SK-N-DZ (cell line): ENCODE measurements around the gene TRMT6.

Source experiments
- DNase-seq: peaks from one replicate; pipeline ENCODE4 v3.0.0-alpha.2; 2015; ENCODE audit warnings: low spot score

Gene TRMT6

DNA sequence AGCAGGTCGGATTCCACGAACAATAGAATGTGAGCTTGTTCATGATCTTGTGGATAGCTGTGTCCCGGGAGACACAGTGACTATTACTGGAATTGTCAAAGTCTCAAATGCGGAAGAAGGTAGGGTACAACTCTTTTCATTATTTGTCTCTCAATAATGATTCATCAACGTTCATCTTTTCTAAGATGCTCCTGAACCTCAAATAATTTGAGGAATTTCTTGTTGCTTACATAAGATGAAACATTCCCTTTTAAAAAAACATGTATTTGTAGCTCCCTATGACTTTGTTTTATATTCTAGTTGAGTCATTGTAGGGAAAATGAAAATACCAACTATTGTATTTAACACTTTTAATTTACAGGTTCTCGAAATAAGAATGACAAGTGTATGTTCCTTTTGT is 17.1 kb upstream of the TRMT6 start:
- no peak for DNase-seq

DNA sequence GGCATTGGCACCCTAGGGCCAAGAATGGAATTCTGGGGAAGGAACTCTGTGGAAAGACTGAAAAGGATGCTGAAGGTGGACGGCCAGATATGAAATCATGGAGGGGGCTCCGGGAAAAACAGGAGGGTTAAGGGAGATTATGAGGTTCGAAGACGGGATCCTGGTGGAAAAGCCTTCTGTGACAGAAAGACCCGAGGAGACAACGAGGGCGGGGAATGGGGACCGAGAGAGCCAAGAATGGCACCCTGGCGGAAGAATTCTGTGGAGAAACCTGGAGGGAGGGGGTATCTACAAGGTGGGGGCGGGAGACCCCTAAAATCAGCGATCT is 426 bp downstream of the TRMT6 start:
- DNase-seq: no peak

DNA sequence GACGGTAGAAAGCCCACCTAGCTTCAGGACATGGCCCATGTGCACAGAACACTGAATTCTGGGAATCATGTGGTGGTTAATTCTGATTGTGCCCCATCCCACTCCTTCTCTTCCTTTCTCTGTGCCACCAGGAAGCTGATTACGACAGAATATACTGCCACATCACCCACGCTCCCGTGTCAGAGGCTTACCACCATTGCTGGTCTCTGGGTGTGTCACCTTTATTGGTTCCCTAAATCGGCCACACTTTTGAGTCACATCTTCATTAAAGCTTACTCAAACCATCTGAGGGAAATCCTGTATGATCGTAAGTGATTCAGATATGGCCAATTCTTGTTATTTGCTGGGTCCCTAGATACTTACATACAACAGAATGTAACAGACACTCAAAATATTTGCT is 3.1 kb downstream of the TRMT6 start:
- DNase-seq: no peak

DNA sequence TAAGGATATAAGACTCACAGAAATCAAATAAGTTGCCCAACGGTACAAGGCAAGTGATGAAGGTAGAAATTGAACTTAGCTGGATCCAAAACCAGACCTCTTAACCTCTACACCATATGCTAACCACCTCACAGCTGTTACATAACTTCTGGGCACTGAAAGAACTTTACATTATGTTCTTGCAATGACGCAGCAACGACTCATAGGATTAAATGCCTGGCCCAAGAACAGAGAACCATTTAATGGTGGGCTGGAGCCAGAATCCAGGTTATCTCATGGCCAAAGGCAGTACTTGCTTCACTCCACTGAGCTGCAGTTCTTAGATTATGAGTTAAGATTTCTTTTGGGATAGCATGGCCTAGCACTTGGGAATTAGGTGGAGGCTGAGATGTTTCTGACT is 4.4 kb downstream of the TRMT6 start:
- no peak for DNase-seq

DNA sequence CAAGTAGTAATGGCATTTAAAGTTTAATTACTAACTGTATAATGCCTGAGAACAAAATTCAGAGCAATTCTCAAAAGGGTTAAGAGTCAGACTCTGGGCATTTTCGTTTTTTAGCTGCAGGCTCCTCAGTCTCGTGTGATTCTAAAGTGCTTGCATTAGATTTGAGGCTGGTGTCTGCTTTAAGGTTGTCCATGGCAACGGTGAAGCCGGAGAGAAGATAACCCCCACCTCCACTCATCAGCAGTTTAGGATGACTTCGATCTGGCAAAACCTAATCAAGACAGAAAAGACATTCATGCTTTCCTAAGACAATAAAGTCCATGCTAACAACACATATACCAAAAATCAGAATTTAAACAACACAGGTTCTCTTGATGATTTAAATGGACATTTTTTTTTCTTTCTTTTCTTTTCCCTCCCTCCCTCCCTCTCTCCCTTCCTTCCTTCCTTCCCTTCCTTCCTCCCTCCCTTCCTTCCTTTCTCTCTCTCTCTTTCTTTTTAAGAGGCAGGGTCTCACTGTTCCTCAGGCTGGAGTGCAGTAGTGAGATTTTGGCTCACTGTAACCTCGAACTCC is 11.8 kb downstream of the TRMT6 start:
- DNase-seq: no peak

DNA sequence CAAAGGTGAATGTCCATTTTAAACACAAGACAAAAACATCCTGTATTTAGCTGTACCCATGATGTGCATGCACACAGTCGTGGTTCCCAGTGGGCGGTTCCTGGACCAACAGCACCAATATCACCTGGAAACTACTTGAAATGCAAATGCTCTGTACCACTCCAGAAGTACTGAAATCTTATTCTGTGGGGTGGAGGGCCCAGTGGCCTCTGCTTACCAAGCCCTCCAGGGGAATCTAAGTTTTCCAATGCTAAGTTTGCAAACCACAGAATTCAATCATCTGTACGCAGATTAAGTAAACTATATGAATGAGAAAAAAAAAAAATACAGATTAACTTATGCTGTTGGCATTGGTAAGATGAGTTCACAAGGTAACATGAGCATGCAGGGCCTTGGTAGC is 14.1 kb downstream of the TRMT6 start:
- no peak for DNase-seq

DNA sequence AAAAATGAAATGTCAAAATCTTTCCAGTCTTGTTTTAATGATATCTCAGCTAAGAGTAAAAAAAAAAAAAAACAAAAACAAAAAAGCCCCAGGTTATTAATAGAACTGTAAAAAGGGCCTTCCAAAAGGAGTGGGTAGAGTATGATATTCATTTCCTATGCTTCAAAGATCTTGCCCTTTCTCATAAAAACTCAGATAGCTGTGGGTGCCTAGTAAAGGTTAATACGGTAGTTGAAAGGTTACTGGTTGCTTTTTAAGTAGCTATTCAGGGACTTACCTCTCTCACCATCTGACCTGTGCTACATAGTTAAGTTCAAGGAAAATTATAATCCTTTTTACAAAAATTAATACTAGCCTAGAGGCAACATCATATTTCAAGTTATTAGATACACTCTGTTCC is 14.9 kb downstream of the TRMT6 start:
- DNase-seq: no peak

DNA sequence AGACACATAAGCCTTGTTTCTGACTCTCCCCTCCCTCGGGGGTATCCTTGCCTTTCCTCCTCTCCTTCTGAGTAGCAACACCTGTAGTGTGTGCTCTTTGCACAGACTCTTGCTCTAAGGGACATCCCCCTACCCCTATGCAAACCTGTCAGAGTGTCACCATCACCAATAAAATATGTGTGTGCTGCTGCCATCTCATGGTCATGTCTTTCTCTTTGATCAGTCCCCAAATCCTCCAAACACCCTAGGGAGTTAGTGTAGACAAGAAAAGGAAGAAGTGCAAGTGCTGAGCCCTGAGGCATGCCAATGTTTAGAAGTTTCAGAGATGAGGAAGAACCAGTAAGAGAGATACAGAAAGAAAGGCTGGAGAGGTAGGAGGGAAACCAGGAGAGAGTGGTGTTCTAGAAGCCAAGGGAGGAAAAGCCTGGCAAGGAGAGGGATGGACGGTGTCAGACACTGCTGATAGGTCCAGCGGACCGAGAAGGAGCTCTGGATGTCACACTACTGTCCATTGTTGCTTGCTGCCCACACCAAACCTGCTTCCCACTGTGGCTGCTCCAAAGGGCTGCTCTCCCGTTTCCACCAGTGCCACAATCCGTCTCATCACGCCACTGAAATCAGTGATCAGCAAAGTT is 16.4 kb downstream of the TRMT6 start:
- DNase-seq: peak; percentile 32

DNA sequence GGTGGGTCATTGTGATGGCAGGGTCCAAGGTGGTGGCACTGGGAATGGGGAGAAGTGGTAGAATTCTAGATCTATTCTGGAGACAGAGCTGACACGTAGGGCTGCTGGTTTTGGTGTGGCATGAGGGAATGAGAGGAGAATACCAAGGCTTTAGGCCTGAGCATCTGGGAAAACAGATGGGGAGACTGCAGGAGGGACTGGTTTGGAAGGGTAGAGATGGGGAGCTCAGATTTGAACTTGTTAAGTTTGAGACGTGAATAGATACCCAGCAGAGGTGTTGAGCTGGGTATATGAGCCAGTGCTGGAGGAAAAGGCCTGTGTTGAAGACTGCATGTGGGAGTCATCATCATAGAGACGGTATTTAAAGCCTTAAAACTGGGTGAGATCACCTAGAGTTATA is 17.5 kb downstream of the TRMT6 start:
- DNase-seq: no peak

DNA sequence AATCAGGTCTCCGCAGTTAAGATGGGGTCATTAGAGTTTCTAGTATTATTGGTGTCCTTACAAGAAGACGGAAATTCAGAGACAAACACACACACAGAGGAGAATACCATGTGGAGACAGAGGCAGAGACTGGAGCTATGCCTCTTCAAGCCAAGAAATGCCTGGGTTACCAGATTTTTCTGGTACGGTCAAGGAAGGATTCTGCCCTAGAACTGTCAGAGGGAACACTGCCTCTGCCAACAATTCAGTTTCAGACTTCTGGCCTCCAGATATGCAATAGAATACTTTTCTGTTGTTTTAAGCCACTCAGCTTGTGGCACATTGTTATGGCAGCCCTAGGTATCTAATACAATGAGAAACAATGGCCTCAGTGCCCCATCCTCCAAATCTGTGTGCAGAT is 18.9 kb downstream of the TRMT6 start:
- no peak for DNase-seq

DNA sequence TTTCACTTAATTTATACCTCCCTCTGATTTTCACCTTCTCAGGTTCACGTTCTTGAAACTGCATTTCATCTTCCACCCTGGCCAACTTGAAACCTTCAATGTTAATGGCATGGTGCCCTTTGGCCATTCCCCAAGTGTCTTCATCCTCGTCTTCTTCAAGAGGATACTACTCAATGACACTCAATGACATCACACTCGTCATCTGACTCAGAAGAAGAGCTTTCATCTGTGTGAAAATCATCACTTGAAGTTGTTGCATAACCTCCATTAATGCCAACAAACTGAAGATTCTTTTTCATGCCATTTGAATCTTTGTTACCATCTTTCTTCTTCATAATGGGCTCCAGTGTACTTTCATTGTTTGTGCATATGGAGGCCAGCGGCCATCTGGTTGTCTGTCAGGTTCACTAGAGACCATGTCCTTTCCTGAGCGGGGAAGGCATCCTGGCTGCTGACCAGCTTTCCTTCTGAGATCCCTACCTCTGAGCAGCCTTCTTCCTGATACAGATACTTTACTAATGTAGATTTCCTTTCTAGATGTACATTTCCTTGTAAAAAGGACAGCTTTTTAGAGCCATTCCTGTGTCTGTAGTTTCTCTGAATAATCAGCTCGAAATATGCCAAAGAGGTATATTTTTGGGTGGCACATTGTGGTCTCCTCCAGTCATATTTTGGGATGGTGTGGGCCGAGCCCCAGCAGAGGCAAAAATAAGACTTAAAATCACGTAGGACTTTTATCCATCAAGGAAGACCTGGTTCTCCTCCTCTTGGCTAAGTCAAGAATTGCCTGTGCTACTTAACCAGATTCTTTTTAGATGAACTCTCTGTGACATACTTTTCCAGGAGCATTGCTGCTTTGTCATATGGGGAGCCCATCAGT is 21.3 kb downstream of the TRMT6 start:
- DNase-seq: no peak

DNA sequence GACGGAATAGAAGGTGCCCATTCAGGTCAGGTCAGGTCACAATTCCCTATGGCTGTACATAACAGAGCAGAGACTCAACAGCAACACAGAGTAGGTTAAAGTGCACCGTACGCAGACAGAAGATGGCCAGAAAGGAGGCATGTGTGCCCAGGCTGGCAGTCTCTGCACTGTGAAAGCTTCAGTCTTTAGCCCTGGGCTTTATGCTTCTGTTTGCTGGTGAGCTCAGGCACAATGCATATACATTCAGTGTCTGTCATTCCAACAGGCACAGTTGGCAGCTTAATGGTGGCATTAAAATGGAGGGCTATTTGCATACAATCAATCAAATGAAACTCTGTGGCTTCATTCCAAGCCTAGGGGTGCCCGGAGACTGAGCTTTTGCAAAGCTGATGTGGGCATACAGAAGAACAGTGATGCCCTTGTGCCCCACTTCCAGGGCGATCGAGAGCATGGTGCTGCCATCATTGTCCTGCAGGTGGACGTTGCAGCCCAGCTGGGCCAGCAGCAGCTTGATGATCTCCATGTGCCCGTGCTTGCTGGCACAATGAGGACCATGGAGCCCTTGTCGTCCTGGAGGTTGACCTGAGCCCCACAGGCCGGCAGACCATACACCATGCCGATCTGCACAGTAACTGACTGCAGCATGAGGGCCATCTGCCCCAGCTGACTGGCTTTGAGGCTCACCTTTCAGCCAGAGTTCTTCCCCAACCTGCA is 22.4 kb downstream of the TRMT6 start:
- no peak for DNase-seq

DNA sequence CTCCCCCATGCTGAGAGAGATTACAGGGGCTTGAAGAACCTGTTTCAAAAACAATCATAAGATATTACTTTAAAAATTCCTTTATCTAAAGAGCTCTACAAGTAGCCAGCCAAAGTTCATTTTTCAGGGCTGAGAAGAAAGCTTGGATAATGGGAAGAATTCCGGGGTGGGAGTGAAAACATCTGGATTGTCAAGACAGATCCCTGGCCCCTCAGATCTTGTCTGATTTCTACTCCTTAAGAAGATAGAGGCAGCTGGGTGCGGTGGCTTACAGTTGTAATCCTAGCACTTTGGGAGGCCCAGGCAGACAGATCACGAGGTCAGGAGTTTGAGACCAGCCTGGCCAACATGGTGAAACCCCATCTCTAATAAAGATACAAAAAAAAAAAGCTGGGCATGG is 24.8 kb downstream of the TRMT6 start:
- DNase-seq: no peak

DNA sequence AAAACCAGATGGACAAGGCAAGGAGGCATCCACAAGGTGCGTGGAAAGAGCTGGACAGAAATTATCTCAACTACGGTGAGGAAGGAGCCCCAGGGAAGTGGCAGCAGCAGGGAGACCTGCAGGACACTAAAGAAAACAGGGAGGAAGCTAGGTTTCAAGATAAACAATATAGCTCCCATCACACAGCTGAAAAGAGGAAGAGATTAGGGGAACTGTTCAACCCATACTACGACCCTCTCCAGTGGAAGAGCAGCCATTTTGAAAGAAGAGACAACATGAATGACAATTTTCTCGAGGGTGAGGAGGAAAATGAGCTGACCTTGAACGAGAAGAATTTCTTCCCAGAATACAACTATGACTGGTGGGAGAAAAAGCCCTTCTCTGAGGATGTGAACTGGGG is 26.8 kb downstream of the TRMT6 start:
- no peak for DNase-seq

DNA sequence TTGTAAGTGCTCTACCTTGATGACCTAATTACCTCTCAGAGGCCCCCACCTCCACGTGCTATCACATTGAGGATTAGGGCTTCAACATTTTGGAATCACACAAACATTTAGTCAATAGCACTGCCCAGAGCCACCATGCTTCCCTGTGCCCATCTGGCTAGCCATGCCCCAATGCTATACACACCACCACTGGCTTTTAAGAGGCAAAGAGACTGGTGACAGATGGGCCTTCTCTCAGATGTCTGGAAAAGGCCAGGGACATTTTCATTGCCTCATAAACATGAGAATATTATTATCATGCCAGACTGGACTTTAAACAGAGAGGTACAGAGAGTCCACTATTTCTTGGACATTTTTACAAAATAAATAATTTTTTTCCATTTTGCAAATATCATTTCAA is 29.8 kb downstream of the TRMT6 start:
- no peak for DNase-seq

DNA sequence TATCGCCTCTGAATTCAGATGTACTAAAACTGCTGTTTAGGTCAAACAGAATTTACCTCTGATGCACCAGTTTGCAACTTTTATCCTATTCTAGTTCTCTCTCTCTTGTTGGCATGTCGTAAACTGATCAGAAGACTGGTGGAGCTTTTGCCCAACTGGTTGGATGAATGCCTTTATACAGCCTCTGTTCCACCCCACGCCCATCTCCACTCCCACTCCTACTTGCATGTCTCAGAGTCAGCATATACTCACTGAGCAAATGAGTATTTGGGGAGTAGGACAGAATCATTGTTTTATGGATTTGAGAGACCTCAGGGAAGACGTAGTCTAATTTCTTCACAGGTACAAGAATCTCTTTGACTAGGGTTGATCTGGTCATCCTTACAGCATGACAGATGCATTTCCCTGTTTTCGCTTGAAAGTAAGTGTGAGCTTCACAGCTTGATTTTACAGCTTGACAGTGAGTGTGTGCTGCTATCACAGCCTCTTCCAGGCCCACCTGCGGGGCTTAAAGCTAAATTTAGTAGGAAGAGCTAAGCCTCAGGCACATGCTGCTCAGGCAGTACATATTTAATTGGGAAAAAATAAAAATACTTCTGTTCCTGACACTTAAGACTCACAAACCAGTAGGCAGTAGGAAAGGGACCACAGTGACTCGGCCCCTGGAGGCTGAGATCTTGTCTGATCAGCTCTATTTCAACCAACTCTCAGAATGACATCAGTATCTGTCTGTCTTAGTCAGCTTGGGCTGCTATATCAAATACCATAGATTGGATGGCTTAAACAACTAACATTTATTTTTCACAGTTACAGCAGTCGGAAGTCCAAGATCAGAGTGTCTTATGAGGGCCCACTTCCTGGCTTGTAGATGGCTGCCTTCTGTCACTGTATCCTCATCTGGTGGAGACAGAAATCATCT is 30.4 kb downstream of the TRMT6 start:
- DNase-seq: no peak

DNA sequence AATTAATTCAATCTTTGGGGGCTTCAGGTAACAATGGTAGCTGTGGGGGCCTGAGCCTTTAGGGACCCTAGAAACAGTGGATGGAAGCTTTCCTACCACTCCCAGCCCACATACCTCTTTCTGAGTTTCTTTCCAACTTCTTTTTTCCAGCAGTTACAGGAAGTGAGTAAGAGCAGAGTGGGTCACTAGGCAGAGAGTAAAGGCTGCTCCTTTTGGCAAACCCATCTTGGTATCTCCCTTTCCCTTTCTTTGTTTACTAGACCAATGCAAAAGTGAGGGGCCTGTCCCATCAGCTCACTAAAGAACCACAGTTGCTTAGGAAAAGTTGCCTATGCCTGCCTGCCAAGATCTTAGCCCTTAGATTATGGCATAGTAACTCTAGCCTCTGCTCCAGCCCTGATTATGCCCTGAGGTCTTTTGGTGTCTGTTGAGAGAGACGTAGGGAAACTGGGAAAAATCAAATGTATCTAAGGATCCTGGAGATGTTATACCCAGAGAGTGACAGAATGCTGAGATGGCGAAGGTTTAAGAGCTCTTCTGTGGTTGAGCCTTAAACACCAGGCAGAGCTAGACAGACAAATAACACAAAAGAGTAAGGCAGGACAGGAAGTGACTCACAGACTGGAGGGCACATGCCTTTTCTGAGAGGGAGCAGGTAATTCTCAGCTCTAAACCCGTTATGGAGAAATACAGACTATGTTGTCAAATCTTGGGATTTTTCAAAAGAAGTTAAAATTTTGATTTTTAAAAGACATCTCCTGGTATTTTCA is 31.3 kb downstream of the TRMT6 start:
- DNase-seq: no peak

DNA sequence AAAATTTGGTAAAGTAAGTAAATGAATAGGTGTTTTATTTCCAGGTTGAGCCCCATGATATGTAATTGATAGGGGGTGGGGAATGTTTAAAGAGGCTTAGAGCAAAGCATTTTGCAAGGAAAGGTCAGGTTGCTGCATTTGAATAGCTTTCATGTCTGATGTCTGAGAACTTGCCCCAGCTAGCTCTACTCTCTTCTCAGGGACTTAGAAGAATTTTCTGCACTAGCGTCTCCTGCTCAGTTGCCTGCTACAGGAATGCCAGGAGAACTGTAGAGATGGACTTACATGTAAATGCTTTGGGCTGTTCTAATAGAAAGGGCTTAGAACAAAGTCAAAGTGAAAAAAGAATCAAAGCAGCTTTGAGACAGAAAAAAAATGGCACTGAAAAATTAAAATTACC is 35.5 kb downstream of the TRMT6 start:
- DNase-seq: no peak

DNA sequence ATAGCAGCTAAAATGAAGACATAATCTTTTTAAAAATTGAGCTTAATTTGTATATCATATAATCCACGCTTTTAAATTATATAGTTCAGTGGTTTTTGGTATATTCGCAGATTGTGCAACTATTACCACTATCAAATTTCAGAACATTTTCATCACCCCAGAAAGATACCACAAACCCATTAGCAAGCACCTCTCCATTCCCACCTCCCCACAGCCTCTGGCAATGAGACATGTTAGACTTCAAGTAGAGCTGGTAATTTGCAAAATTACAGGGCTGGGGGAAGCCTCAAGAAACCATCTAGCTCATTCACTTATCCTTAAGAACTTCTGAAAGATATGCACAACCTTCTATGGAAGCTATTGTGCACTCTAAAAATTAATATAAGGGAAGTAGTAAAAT is 37.2 kb downstream of the TRMT6 start:
- DNase-seq: no peak

DNA sequence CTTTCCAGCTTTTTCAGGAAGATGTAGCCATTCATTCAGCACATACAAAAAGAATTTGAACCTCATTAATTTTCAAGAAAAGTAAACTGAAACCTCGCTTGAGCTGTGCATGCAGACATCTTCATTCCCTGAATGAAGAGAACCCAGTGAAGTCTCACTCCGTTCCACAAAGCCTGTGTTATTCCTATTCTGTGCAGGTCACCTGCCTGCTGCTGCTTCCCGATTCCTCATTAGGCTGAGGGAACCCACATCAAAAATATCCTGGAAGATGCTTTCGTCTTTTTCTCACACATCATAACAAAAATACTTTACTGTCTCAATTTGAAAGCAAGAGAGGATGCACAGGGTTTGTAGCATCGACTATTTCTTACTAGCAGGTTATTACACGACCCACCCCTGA is 40.1 kb downstream of the TRMT6 start:
- no peak for DNase-seq

DNA sequence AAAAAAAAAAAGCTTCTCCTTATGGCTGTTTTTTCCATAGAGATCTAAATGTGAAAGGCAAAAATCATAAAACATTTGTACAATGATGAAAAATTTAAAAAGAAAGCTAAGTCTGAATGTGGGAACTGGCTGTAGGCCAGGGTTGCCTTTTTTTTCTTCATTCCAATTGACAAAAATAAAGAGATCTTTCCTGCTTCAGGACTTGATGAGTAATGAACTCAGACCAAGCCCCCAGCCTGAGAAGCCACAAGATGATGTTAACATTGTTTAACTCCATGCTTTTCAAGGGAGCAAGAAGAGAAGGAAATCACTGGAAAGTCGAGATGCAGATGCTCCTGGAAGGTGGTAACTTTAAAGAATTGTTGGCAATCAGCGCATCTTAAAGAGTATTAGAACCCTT is 41.4 kb downstream of the TRMT6 start:
- no peak for DNase-seq
